Measurements from ENCODE around the gene CDHR1. TPM values are rescaled to one million over a fixed set of nuclear protein-coding genes. Genes with fewer than 3 reads are reported as not detected.

CDHR1 gene
- total RNA-seq, 1 experiment from 2014 or later = not detected

- H3K4me2 ChIP-seq = no peak overlapping the region
- no peaks in the 10 kb centered on the region for H3K9me3 ChIP-seq (ENCODE audit: insufficient read depth, low read depth)
- no peaks in the 10 kb centered on the region for H3K36me3 ChIP-seq (ENCODE audit: low read depth)
- no peaks in the 10 kb centered on the region for H4K20me1 ChIP-seq (ENCODE audit: insufficient read depth)
- DNase-seq = no peak
- CTCF ChIA-PET = no interaction called here
- no peaks in the 10 kb centered on the region for H3F3A ChIP-seq (ENCODE audit: insufficient read depth, low read depth)
- H3K27me3 ChIP-seq (ENCODE audit: insufficient read depth, low read depth) = peaks cover 100% of the 10 kb centered on the region
- no TSS peak for BruUV-seq (replicated peaks)
- no peaks in the 10 kb centered on the region for H3K4me1 ChIP-seq (replicated peaks; ENCODE audit: insufficient read depth)
- H3K9me2 ChIP-seq (ENCODE audit: insufficient read depth) = no peaks in the 10 kb centered on the region
- POLR2A ChIA-PET (ENCODE audit: unreplicated experiment) = no interaction called here
- H3K27ac ChIP-seq = no peak overlapping the region
- H2AFZ ChIP-seq = no peak overlapping the region
- no peaks in the 10 kb centered on the region for H3K79me2 ChIP-seq (ENCODE audit: low read depth)
- intact Hi-C loops (cut with micrococcal nuclease; ENCODE audit: unreplicated experiment) = no loop called here
- no peak overlapping the region for H3K4me3 ChIP-seq
- TF ChIP-seq CTCF (conservative IDR thresholded peaks at IDR 0.05) (no peak), EZH2 (IDR thresholded peaks at IDR 0.05; ENCODE audit: low read depth) (no peak)
These were observed 42.5 kb downstream of the CDHR1 start for GRCh38 chr10:84236807-84237198.

DNA sequence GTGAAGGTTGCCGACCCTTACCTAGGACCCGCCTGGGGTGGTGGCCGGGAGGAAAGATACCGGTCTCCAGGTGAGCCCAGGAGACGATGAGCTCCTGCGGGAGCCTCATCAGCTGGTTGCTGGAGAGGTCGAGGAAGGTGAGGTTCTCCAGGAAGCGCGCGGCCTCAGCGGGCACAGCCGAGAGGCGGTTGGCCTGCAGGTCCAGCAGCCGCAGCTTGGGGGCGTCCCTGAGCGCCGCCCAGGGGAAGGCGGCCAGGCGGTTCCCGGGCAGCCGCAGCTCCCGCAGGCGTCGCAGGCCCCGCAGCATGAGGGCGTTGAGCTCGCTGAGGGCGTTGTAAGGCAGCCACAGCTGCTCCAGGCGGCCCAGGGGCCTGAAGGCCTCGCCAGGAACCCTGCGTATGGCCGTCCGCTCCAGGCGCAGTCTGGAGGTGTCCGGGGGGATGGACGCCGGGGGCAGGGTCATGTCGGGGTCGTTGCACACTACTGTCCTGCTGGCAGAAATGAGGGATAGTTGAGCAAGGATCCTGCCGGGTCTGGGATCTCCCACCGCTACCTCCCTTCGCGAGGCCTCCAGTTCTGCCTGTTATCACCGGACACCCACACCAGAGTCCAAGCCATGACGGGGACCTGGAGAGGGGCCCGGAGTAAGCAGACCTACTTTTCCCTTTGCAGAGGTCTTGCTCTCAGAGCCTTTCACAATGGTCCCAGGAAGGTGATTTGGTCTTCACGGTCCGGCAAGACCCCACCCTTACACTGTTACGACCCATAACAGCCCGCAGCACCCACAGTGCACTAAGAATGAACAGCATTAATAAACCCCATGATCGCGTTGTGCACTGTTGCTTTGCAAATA lies 43.1 kb downstream of the CDHR1 start:
- Histone ChIP-seq H3K4me1 (replicated peaks; ENCODE audit: insufficient read depth) (no peaks in the 10 kb centered on the region), H3F3A (ENCODE audit: insufficient read depth, low read depth) (no peaks in the 10 kb centered on the region), H4K20me1 (ENCODE audit: insufficient read depth) (no peaks in the 10 kb centered on the region), H3K27me3 (ENCODE audit: insufficient read depth, low read depth) (peaks cover 100% of the 10 kb centered on the region), H3K36me3 (ENCODE audit: low read depth) (no peaks in the 10 kb centered on the region), H3K79me2 (ENCODE audit: low read depth) (no peaks in the 10 kb centered on the region), H3K4me2 (no peak overlapping the region), H2AFZ (no peak overlapping the region), H3K9me2 (ENCODE audit: insufficient read depth) (no peaks in the 10 kb centered on the region), H3K9me3 (ENCODE audit: insufficient read depth, low read depth) (no peaks in the 10 kb centered on the region), H3K4me3 (no peak overlapping the region), H3K27ac (no peak overlapping the region)
- POLR2A ChIA-PET (ENCODE audit: unreplicated experiment) = no interaction called here
- DNase-seq = no peak
- BruUV-seq (replicated peaks) = no TSS peak
- TF ChIP-seq CTCF (conservative IDR thresholded peaks at IDR 0.05) (no peak), EZH2 (IDR thresholded peaks at IDR 0.05; ENCODE audit: low read depth) (no peak)
- intact Hi-C loops (cut with micrococcal nuclease; ENCODE audit: unreplicated experiment) = no loop called here
- CTCF ChIA-PET = no interaction called here

GRCh38 chr10:84238909-84239308 lies 44.6 kb downstream of the CDHR1 start:
- TF ChIP-seq CTCF (conservative IDR thresholded peaks at IDR 0.05) = no peak
- TF ChIP-seq EZH2 (IDR thresholded peaks at IDR 0.05; ENCODE audit: low read depth) = no peak
- no peaks in the 10 kb centered on the region for H3K9me2 ChIP-seq (ENCODE audit: insufficient read depth)
- no peak overlapping the region for H3K4me3 ChIP-seq
- POLR2A ChIA-PET (ENCODE audit: unreplicated experiment) = no interaction called here
- no peaks in the 10 kb centered on the region for H3F3A ChIP-seq (ENCODE audit: insufficient read depth, low read depth)
- H3K4me1 ChIP-seq (replicated peaks; ENCODE audit: insufficient read depth) = no peaks in the 10 kb centered on the region
- no peaks in the 10 kb centered on the region; the same call in 1 of the 2 replicates for H3K9me3 ChIP-seq (ENCODE audit: insufficient read depth, low read depth)
- H2AFZ ChIP-seq = no peak overlapping the region
- CTCF ChIA-PET = no interaction called here
- H3K27me3 ChIP-seq (ENCODE audit: insufficient read depth, low read depth) = peaks cover 100% of the 10 kb centered on the region
- no peaks in the 10 kb centered on the region for H3K79me2 ChIP-seq (ENCODE audit: low read depth)
- intact Hi-C loops (cut with micrococcal nuclease; ENCODE audit: unreplicated experiment) = no loop called here
- H3K36me3 ChIP-seq (ENCODE audit: low read depth) = no peaks in the 10 kb centered on the region
- H4K20me1 ChIP-seq (ENCODE audit: insufficient read depth) = no peaks in the 10 kb centered on the region
- BruUV-seq (replicated peaks) = no TSS peak
- DNase-seq = no peak
- no peak overlapping the region for H3K27ac ChIP-seq
- H3K4me2 ChIP-seq = no peak overlapping the region

Data from PC-9 (cell line).